Measurements from ENCODE around the gene CBLN2.
A peak's percentile ranks its signal among the peaks of the same experiment; 100 is the strongest.

The CBLN2 gene

GRCh38 chr18:72544092-72544886 is at the start of gene CBLN2:
Gene CBLN2 (minus strand): TSS chr18:72544342. CDS start chr18:72542160, 2,182 bp downstream.
- DNase-seq, result peak; percentile 28

- DNase-seq, result no peak
These were observed 44.2 kb upstream of the CBLN2 start for GRCh38 chr18:72588360-72588759.

GRCh38 chr18:72584787-72585186 is 40.6 kb upstream of the CBLN2 start:
- no peak for DNase-seq

GRCh38 chr18:72581976-72582375 is 37.8 kb upstream of the CBLN2 start:
- no peak for DNase-seq

- DNase-seq, result no peak
These were observed 28.8 kb upstream of the CBLN2 start for GRCh38 chr18:72572896-72573295.

GRCh38 chr18:72566290-72566689 is 22.1 kb upstream of the CBLN2 start:
- no peak for DNase-seq

GRCh38 chr18:72555968-72556367 is 11.8 kb upstream of the CBLN2 start:
- no peak for DNase-seq

- DNase-seq, result no peak
These were observed 11.0 kb upstream of the CBLN2 start for GRCh38 chr18:72555101-72555500.

- no peak for DNase-seq
These were observed 636 bp downstream of the CBLN2 start for GRCh38 chr18:72543357-72544055.

- no peak for DNase-seq
These were observed 1.2 kb downstream of the CBLN2 start for GRCh38 chr18:72542984-72543356.

- no peak for DNase-seq
These were observed 1.8 kb downstream of the CBLN2 start for GRCh38 chr18:72542342-72542741.

GRCh38 chr18:72541871-72542332 is 2.2 kb downstream of the CBLN2 start:
- DNase-seq, result no peak

- DNase-seq, result no peak
These were observed 4.2 kb downstream of the CBLN2 start for GRCh38 chr18:72539901-72540300.

GRCh38 chr18:72530622-72531021 is 13.5 kb downstream of the CBLN2 start:
- no peak for DNase-seq

- no peak for DNase-seq
These were observed 39.3 kb downstream of the CBLN2 start for GRCh38 chr18:72504866-72505265.

- DNase-seq, result no peak
These were observed 41.3 kb downstream of the CBLN2 start for GRCh38 chr18:72502671-72503431.

GRCh38 chr18:72492497-72492896 is 51.6 kb downstream of the CBLN2 start:
- DNase-seq, result no peak
